Neural cell (in vitro differentiated cells): Measurements from ENCODE around the gene ARID1A. TPM values are rescaled to one million over a fixed set of nuclear protein-coding genes. Genes with fewer than 3 reads are reported as not detected.

Source experiments
- H2AFZ ChIP-seq: fragments of 200-600, 300-800 bp; sonication (generic), shearing (Covaris generic); 2 replicates; pipeline ENCODE4 v1.6.0; 2014; ENCODE audit warnings: low read depth, mild to moderate bottlenecking, antibody characterized with exemption, low read length, moderate library complexity
- H3F3A ChIP-seq: fragments of 200-600 bp; shearing (Covaris generic); 2 replicates; pipeline ENCODE4 v1.6.1; 2016; ENCODE audit warnings: mild to moderate bottlenecking, moderate library complexity, mixed read lengths, antibody characterized with exemption, low read length; ENCODE audit not compliant: insufficient read depth, poor library complexity, severe bottlenecking
- H3K27ac ChIP-seq: fragments of 200-600, 300-800 bp; sonication (generic), shearing (Covaris generic); 2 replicates; pipeline ENCODE4 v1.5.1; 2014; ENCODE audit warnings: mild to moderate bottlenecking, low read length, moderate library complexity
- H3K27me3 ChIP-seq: fragments of 300-800, 200-600 bp; sonication (generic), shearing (Covaris generic); 2 replicates; pipeline ENCODE4 v1.6.0; 2014; ENCODE audit warnings: mild to moderate bottlenecking, low read depth, low read length, moderate library complexity; ENCODE audit not compliant: insufficient read depth
- H3K36me3 ChIP-seq: fragments of 300-800, 200-600 bp; sonication (generic), shearing (Covaris generic); 2 replicates; pipeline ENCODE4 v1.5.1; 2014; ENCODE audit warnings: mild to moderate bottlenecking, antibody characterized with exemption, low read length, moderate library complexity; ENCODE audit not compliant: insufficient read depth
- H3K4me2 ChIP-seq: fragments of 300-800, 200-600 bp; sonication (generic), shearing (Covaris generic); 2 replicates; pipeline ENCODE4 v1.6.0; 2014; ENCODE audit warnings: mild to moderate bottlenecking, low read length
- H3K4me3 ChIP-seq: fragments of 300-800, 200-600 bp; sonication (generic), shearing (Covaris generic); 2 replicates; pipeline ENCODE4 v1.5.1; 2014; ENCODE audit warnings: mild to moderate bottlenecking, low read length, moderate library complexity
- H3K79me2 ChIP-seq: fragments of 200-600 bp; shearing (Covaris generic); replicated peaks from 2 replicates; pipeline ENCODE4 v1.6.0; 2014; ENCODE audit warnings: mild to moderate bottlenecking, low read length, moderate library complexity; ENCODE audit not compliant: insufficient read depth
- H3K9ac ChIP-seq: fragments of 300-800, 200-600 bp; sonication (generic), shearing (Covaris generic); 2 replicates; pipeline ENCODE4 v1.6.1; 2016; ENCODE audit warnings: mild to moderate bottlenecking, low read length, mixed read lengths
- H3K9me2 ChIP-seq: fragments of 200-600 bp; shearing (Covaris generic); 2 replicates; pipeline ENCODE4 v1.6.1; 2016; ENCODE audit warnings: mild to moderate bottlenecking, low read length, mixed read lengths; ENCODE audit not compliant: insufficient read depth
- H3K9me3 ChIP-seq: fragments of 200-600, 300-800 bp; sonication (generic), shearing (Covaris generic); 2 replicates; pipeline ENCODE4 v1.6.1; 2016; ENCODE audit warnings: mild to moderate bottlenecking, mixed run types, low read length, moderate library complexity, mixed read lengths
- H4K20me1 ChIP-seq: fragments of 200-600 bp; shearing (Covaris generic); 2 replicates; pipeline ENCODE4 v1.6.1; 2016; ENCODE audit warnings: mild to moderate bottlenecking, mixed run types; ENCODE audit not compliant: insufficient read depth
- CTCF ChIP-seq: fragments of 450-650 bp; IDR thresholded peaks from 2 replicates; pipeline ENCODE4 v1.5.1; 2014; ENCODE audit warnings: antibody characterized with exemption, mild to moderate bottlenecking, moderate library complexity; ENCODE audit not compliant: poor library complexity, severe bottlenecking
- EP300 ChIP-seq: fragments of 450-650 bp; conservative IDR thresholded peaks from 2 replicates; pipeline ENCODE4 v1.6.1; 2014; ENCODE audit warnings: antibody characterized with exemption, mild to moderate bottlenecking, moderate library complexity; ENCODE audit not compliant: poor library complexity, severe bottlenecking
- EZH2 ChIP-seq: fragments of 200-600, 300-800 bp; shearing (Covaris generic), sonication (generic); IDR thresholded peaks from 2 replicates; pipeline ENCODE4 v1.6.1; 2014; ENCODE audit warnings: antibody characterized with exemption, low read length, borderline replicate concordance, mild to moderate bottlenecking; ENCODE audit not compliant: insufficient read depth, poor library complexity, severe bottlenecking
- MXI1 ChIP-seq: fragments of 450-650 bp; conservative IDR thresholded peaks from 2 replicates; pipeline ENCODE4 v1.6.1; 2014; ENCODE audit warnings: antibody characterized with exemption, mild to moderate bottlenecking; ENCODE audit not compliant: poor library complexity, severe bottlenecking
- POLR2AphosphoS5 ChIP-seq: IDR thresholded peaks from 2 replicates; pipeline ENCODE4 v1.6.1; 2012
- RAD21 ChIP-seq: fragments of 450-650 bp; conservative IDR thresholded peaks from 2 replicates; pipeline ENCODE4 v1.6.1; 2014; ENCODE audit warnings: antibody characterized with exemption, mild to moderate bottlenecking, moderate library complexity
- SMC3 ChIP-seq: fragments of 450-650 bp; conservative IDR thresholded peaks from 2 replicates; pipeline ENCODE4 v1.6.1; 2014; ENCODE audit warnings: antibody characterized with exemption, mild to moderate bottlenecking, moderate library complexity; ENCODE audit not compliant: poor library complexity
- TAF1 ChIP-seq: IDR thresholded peaks from 2 replicates; pipeline ENCODE4 v1.6.1; 2012; ENCODE audit warnings: low read depth
- polyA plus RNA-seq: library from polyadenylated mRNA; depleted of rRNA; stranded (reverse); fragments of >200 nt; gene quantifications from 2 replicates; pipeline ENCODE4 v1.2.3, GENCODE V29; 2014
- TF ChIP-seq, protein P1 (sequence below): IDR thresholded peaks from 2 replicates; pipeline ENCODE4 v1.6.1; 2012; ENCODE audit warnings: borderline replicate concordance

ARID1A gene
- polyA plus RNA-seq, 1 donor from 2014 or later: 13.2 TPM

DNA sequence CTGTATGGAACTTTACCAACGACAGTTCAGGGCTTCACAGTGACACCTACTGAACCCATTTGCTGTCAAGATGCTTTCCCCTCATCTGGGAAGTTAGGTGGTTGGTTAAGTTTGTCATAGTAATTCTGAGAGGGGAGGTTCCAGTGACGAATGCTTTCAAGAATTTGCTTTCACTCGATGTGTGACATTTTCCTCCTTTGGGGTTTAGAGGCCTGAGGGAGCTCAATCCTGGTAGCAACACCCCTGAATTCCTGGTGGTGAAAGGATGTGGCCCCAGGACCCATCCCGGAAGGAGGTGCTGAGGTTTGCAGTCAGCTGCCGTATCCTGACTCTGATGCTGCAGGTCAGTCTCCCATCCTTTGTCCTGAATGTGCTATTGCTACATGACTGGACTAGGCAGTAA, 94.7 kb downstream of the ARID1A start:
- Histone ChIP-seq H3K9me3 (no peaks in the 10 kb centered on the region), H3K9ac (no peak overlapping the region)
- TF ChIP-seq TAF1 (no peak), MXI1 (no peak), EZH2 (no peak), EP300 (no peak), SMC3 (no peak)
- TF ChIP-seq, protein P1, sequence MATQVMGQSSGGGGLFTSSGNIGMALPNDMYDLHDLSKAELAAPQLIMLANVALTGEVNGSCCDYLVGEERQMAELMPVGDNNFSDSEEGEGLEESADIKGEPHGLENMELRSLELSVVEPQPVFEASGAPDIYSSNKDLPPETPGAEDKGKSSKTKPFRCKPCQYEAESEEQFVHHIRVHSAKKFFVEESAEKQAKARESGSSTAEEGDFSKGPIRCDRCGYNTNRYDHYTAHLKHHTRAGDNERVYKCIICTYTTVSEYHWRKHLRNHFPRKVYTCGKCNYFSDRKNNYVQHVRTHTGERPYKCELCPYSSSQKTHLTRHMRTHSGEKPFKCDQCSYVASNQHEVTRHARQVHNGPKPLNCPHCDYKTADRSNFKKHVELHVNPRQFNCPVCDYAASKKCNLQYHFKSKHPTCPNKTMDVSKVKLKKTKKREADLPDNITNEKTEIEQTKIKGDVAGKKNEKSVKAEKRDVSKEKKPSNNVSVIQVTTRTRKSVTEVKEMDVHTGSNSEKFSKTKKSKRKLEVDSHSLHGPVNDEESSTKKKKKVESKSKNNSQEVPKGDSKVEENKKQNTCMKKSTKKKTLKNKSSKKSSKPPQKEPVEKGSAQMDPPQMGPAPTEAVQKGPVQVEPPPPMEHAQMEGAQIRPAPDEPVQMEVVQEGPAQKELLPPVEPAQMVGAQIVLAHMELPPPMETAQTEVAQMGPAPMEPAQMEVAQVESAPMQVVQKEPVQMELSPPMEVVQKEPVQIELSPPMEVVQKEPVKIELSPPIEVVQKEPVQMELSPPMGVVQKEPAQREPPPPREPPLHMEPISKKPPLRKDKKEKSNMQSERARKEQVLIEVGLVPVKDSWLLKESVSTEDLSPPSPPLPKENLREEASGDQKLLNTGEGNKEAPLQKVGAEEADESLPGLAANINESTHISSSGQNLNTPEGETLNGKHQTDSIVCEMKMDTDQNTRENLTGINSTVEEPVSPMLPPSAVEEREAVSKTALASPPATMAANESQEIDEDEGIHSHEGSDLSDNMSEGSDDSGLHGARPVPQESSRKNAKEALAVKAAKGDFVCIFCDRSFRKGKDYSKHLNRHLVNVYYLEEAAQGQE: no peak

GRCh38 chr1:26791148-26791547, 95.3 kb downstream of the ARID1A start:
- Histone ChIP-seq H4K20me1 (no peaks in the 10 kb centered on the region), H3K27me3 (no peaks in the 10 kb centered on the region), H3K9me3 (no peaks in the 10 kb centered on the region), H2AFZ (no peak overlapping the region), H3K4me2 (no peak overlapping the region), H3K9me2 (no peaks in the 10 kb centered on the region), H3K27ac (no peak overlapping the region), H3K79me2 (no peaks in the 10 kb centered on the region), H3K36me3 (no peaks in the 10 kb centered on the region), H3F3A (no peaks in the 10 kb centered on the region), H3K9ac (no peak overlapping the region), H3K4me3 (no peak overlapping the region)
- no peak for TF ChIP-seq TAF1
- TF ChIP-seq MXI1: no peak
- TF ChIP-seq POLR2AphosphoS5: no peak
- no peak for TF ChIP-seq RAD21
- TF ChIP-seq EP300: no peak
- TF ChIP-seq EZH2: no peak
- TF ChIP-seq SMC3: no peak
- no peak for TF ChIP-seq CTCF
- TF ChIP-seq, protein P1: no peak

More for the DNA sequence above, 94.7 kb downstream of the ARID1A start:
- H3K27ac ChIP-seq: no peak overlapping the region
- no peaks in the 10 kb centered on the region for H3F3A ChIP-seq
- H3K4me2 ChIP-seq: no peak overlapping the region
- no peaks in the 10 kb centered on the region for H3K27me3 ChIP-seq
- H3K36me3 ChIP-seq: no peaks in the 10 kb centered on the region
- no peak overlapping the region for H3K4me3 ChIP-seq
- no peaks in the 10 kb centered on the region for H4K20me1 ChIP-seq
- H3K79me2 ChIP-seq: no peaks in the 10 kb centered on the region
- no peaks in the 10 kb centered on the region for H3K9me2 ChIP-seq
- H2AFZ ChIP-seq: no peak overlapping the region
